Hematopoietic multipotent progenitor cell treated with erythropoietin and hydrocortisone succinate and interleukin-3 and kit ligand, for 6 days (in vitro differentiated cells): ENCODE results near the gene PDE6A.

ENCODE experiments used
- DNase-seq: peaks from one replicate; pipeline ENCODE4 v3.0.0-alpha.2; 2015

The PDE6A gene

GRCh38 chr5:149944666-149945065 lies at the start of gene PDE6A:
Gene PDE6A (minus strand): TSS chr5:149944793. CDS start chr5:149944673, 120 bp downstream.
- no peak for DNase-seq

GRCh38 chr5:149993471-149993870 lies 48.9 kb upstream of the PDE6A start:
- DNase-seq = no peak

- peak; percentile 92 for DNase-seq
Measured at GRCh38 chr5:149990518-149991376, 46.2 kb upstream of the PDE6A start.

GRCh38 chr5:149988126-149988525 lies 43.5 kb upstream of the PDE6A start:
- no peak for DNase-seq

GRCh38 chr5:149982505-149982904 lies 37.9 kb upstream of the PDE6A start:
- no peak for DNase-seq

GRCh38 chr5:149981206-149981605 lies 36.6 kb upstream of the PDE6A start:
- no peak for DNase-seq

- DNase-seq = no peak
Measured at GRCh38 chr5:149979896-149980295, 35.3 kb upstream of the PDE6A start.

- DNase-seq = no peak
Measured at GRCh38 chr5:149975409-149975808, 30.8 kb upstream of the PDE6A start.

- no peak for DNase-seq
Measured at GRCh38 chr5:149969181-149969930, 24.8 kb upstream of the PDE6A start.

- DNase-seq = no peak
Measured at GRCh38 chr5:149966946-149967345, 22.4 kb upstream of the PDE6A start.

GRCh38 chr5:149963729-149964128 lies 19.1 kb upstream of the PDE6A start:
- no peak for DNase-seq

- DNase-seq = no peak
Measured at GRCh38 chr5:149962601-149963300, 18.2 kb upstream of the PDE6A start.

- peak; percentile 82 for DNase-seq
Measured at GRCh38 chr5:149961957-149962409, 17.4 kb upstream of the PDE6A start.

- no peak for DNase-seq
Measured at GRCh38 chr5:149961186-149961685, 16.6 kb upstream of the PDE6A start.

GRCh38 chr5:149960272-149961185 lies 15.9 kb upstream of the PDE6A start, which contains the start of gene SLC26A2:
Gene SLC26A2 (plus strand): TSS chr5:149960758. CDS start chr5:149977653, 16,895 bp downstream.
- peak; percentile 99 for DNase-seq

GRCh38 chr5:149959406-149960236 lies 15.0 kb upstream of the PDE6A start:
- DNase-seq = peak; percentile 92

- no peak for DNase-seq
Measured at GRCh38 chr5:149957855-149958254, 13.3 kb upstream of the PDE6A start.

- no peak for DNase-seq
Measured at GRCh38 chr5:149956685-149957084, 12.1 kb upstream of the PDE6A start.

GRCh38 chr5:149954798-149955197 lies 10.2 kb upstream of the PDE6A start:
- no peak for DNase-seq

- DNase-seq = peak; percentile 64
Measured at GRCh38 chr5:149953436-149954121, 9.0 kb upstream of the PDE6A start.
